GM12878 (cell line): Measurements from ENCODE around the gene TBXA2R.
"Not testable (repeated sequence)": the region's sequence is repeated elsewhere in the genome, so short reads cannot be mapped to it uniquely, and the experiment has no call there.

Source experiments
- BCLAF1 ChIP-seq: fragments of 450-650 bp; IDR thresholded peaks from 2 replicates; pipeline ENCODE4 v1.6.1; 2017; ENCODE audit warnings: antibody characterized with exemption, mild to moderate bottlenecking, moderate library complexity
- CHD1 ChIP-seq: IDR thresholded peaks from 2 replicates; pipeline ENCODE4 v1.6.1; 2012; ENCODE audit warnings: low read depth, low read length, improper control_type of control experiment
- CTCF ChIP-seq, 3 experiments: IDR thresholded peaks in 2 of 3; conservative IDR thresholded peaks in 1 of 3; 2 replicates each; pipeline ENCODE4 v1.5.1; 2011; ENCODE audit warnings: low read depth in 3 of 3, low read length in 3 of 3, mild to moderate bottlenecking in 3 of 3, control low read depth in 2 of 3, moderate library complexity in 2 of 3, inconsistent platforms in 1 of 3, mixed read lengths in 1 of 3; ENCODE audit not compliant: control insufficient read depth in 2 of 3, insufficient read depth in 1 of 3; ENCODE audit errors: extremely low read depth in 1 of 3
- E2F8 ChIP-seq: fragments of 450-650 bp; IDR thresholded peaks from 2 replicates; pipeline ENCODE4 v1.6.1; 2018; ENCODE audit warnings: mild to moderate bottlenecking, low read depth, moderate library complexity; ENCODE audit not compliant: partially characterized antibody
- RAD21 ChIP-seq: IDR thresholded peaks from 2 replicates; pipeline ENCODE4 v1.6.1; 2011; ENCODE audit warnings: mild to moderate bottlenecking, low read depth, low read length, moderate library complexity; ENCODE audit not compliant: insufficient read depth

GRCh38 chr19:3647102-3647501 is 40.4 kb upstream of the TBXA2R start:
- TF ChIP-seq E2F8; BCLAF1; CTCF (IDR thresholded peaks at IDR 0.05 in 2 of 3, conservative IDR thresholded peaks at IDR 0.05 in 1 of 3; ENCODE audit: control insufficient read depth in 2 of 3, extremely low read depth in 1 of 3, insufficient read depth in 1 of 3, low read depth in 3 of 3, low read length in 3 of 3); RAD21; CHD1: not testable (repeated sequence)
